Measurements from ENCODE around the gene FRS3. TPM values are rescaled to one million over a fixed set of nuclear protein-coding genes. Genes with fewer than 3 reads are reported as not detected.

Gene FRS3
- total RNA-seq, 2 donors from 2014 or later = 5.9 to 18.4 TPM

DNA sequence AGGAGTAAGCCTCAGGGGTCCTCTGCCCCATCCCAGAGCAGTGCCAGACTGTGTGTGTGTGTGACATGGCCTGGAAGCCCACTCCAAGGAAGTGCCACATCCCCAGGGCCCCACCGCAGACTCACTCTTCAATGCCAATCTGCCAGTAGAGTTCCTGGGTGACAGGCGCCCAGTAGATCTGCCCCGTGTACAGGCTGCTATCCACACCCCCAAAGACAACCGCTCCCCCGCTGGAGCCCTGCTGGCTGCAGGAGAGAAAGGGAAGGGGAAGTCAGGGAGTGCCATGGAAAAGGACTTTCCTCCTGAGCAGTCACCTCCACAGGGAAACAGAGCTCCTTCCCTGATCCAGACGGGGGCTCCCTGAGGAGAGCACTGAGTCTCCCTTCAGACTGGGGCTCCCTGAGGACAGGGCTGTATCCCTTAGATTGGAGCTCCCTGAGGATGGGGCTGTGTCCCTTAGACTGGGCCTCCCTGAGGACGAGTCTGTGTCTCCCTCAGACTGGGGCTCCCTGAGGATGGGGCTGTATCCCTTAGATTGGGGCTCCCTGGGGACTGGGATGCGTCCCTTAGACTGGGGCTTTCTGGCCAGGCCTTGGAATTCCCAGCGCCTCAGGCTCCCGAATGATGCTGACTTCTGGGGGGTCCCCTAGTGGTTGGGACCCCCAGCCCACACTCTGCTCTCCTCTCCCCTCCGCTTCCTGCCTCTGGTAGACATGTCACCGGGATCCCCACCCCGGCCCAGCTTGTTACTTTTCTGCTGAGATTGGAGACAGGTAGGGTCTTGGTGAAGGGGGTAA is 39.1 kb downstream of the FRS3 start:
- H3K27me3 ChIP-seq (replicated peaks; ENCODE audit: insufficient read depth) = no peaks in the 10 kb centered on the region
- no peaks in the 10 kb centered on the region for H3K36me3 ChIP-seq
- WGBS = 89% methylated on average over 13 of the region's 13 CpGs
- no peak for DNase-seq (ENCODE audit: low spot score)
- no peak for TF ChIP-seq POLR2A (IDR thresholded peaks at IDR 0.05)
- no peak for TF ChIP-seq POLR2AphosphoS5 (IDR thresholded peaks at IDR 0.05)
- intact Hi-C loops (cut with DNase I) = no loop called here
- no peak overlapping the region for H3K4me3 ChIP-seq
- H3K27ac ChIP-seq = no peak overlapping the region
- H3K9me3 ChIP-seq = no peaks in the 10 kb centered on the region
- H3K4me1 ChIP-seq (replicated peaks) = no peaks in the 10 kb centered on the region

DNA sequence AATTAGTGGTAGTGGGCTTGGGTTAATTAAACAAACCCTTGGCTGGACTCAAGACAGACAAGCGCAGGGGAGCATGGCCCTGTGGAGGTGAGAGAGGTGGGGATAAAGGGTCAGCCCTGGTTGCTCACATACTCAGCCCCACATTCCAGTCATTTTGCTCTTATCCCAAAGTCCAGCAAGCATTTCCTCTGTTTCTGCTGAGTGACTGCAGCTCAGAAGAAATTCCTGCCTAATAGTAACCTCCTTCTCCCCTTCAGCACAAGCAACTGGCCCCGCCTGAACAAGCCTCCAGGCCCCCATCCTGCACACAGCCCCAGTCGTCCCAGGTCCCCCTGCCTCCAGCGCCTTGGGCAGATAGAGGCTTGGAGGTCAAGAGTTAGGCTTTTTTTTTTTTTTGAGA is 40.7 kb downstream of the FRS3 start:
- H3K4me3 ChIP-seq = no peak overlapping the region
- H3K4me1 ChIP-seq (replicated peaks) = no peaks in the 10 kb centered on the region
- no peak overlapping the region for H3K27ac ChIP-seq
- DNase-seq (ENCODE audit: low spot score) = no peak
- no peaks in the 10 kb centered on the region for H3K27me3 ChIP-seq (replicated peaks; ENCODE audit: insufficient read depth)
- no peaks in the 10 kb centered on the region for H3K9me3 ChIP-seq
- TF ChIP-seq, protein P1, sequence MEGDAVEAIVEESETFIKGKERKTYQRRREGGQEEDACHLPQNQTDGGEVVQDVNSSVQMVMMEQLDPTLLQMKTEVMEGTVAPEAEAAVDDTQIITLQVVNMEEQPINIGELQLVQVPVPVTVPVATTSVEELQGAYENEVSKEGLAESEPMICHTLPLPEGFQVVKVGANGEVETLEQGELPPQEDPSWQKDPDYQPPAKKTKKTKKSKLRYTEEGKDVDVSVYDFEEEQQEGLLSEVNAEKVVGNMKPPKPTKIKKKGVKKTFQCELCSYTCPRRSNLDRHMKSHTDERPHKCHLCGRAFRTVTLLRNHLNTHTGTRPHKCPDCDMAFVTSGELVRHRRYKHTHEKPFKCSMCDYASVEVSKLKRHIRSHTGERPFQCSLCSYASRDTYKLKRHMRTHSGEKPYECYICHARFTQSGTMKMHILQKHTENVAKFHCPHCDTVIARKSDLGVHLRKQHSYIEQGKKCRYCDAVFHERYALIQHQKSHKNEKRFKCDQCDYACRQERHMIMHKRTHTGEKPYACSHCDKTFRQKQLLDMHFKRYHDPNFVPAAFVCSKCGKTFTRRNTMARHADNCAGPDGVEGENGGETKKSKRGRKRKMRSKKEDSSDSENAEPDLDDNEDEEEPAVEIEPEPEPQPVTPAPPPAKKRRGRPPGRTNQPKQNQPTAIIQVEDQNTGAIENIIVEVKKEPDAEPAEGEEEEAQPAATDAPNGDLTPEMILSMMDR (IDR thresholded peaks at IDR 0.05) = no peak
- no peak for TF ChIP-seq POLR2A (IDR thresholded peaks at IDR 0.05)
- H3K36me3 ChIP-seq = no peaks in the 10 kb centered on the region
- 87% methylated on average over 4 of the region's 4 CpGs for WGBS
- intact Hi-C loops (cut with DNase I) = no loop called here

DNA sequence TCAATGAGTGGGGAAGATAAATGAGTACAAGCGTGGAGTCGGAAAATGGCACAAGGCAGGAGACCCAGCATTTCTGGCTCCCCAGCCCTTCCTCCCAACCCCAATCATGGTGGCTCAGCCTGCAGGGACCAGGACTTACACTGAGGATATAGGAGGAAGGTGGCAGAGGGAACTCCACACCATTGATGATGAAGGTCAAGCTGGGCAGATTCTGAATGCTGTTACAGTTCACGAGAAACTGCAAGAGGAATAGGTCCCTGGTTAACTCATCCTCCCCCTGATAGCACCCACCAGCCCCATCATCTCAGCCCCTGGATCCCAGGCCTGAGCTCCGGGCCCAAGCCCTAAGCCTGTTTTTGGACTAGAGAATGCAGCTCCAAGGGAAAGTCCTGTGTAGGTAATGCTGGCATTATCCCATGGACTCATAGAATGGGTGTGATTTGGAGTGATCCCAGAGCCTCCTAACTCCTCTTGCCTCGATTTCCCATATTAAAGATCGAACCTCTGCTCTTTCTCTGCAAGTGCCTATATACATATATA is 42.0 kb downstream of the FRS3 start:
- TF ChIP-seq POLR2AphosphoS5 (IDR thresholded peaks at IDR 0.05) (no peak), POLR2A (IDR thresholded peaks at IDR 0.05) (no peak)
- TF ChIP-seq, protein P1 (IDR thresholded peaks at IDR 0.05) = no peak
- 92% methylated on average over 6 of the region's 6 CpGs for WGBS
- Histone ChIP-seq H3K27ac (no peak overlapping the region), H3K36me3 (no peaks in the 10 kb centered on the region), H3K4me3 (no peak overlapping the region), H3K27me3 (replicated peaks; ENCODE audit: insufficient read depth) (no peaks in the 10 kb centered on the region), H3K4me1 (replicated peaks) (peaks cover 9% of the 10 kb centered on the region), H3K9me3 (no peaks in the 10 kb centered on the region)
- intact Hi-C loops (cut with DNase I) = no loop called here
- no peak for DNase-seq (ENCODE audit: low spot score)

DNA sequence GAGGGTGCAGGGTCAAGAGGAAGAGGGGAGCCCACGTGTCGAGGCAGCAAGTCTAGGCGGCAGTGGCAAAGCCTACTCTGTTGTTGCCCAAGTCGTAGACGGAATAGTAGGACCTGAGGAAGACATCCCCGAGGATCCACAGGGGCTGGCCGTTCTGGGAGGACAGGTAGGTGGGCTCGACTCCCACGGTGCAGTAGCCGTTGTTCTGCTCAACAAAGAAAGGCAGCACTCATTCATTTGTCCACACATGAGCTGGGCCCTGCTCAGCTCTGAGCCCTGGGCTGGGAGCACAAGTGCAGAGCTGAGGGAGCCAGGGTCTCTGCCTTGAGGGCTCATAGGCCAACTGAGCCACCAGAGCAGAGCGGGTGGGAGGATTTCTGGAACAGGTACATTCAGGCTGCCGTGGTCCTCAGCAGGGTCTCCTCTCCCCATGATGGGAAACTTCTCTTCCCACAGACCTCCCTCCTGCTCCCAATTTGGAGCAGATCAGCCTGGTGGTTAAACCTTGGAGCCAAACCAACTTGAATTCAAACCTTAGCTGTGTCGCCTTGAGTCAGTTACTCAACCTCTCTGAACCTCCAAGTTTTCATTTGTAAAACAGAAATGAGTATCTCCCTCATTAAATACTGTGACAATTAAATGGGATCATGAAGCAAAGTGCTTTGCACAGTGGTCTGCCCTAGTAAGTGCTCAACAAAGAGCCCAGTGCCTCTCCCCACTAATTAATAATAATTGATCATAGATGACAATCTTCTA is 42.7 kb downstream of the FRS3 start:
- DNase-seq (ENCODE audit: low spot score) = no peak
- intact Hi-C loops (cut with DNase I) = no loop called here
- no peak overlapping the region for H3K4me3 ChIP-seq

DNA sequence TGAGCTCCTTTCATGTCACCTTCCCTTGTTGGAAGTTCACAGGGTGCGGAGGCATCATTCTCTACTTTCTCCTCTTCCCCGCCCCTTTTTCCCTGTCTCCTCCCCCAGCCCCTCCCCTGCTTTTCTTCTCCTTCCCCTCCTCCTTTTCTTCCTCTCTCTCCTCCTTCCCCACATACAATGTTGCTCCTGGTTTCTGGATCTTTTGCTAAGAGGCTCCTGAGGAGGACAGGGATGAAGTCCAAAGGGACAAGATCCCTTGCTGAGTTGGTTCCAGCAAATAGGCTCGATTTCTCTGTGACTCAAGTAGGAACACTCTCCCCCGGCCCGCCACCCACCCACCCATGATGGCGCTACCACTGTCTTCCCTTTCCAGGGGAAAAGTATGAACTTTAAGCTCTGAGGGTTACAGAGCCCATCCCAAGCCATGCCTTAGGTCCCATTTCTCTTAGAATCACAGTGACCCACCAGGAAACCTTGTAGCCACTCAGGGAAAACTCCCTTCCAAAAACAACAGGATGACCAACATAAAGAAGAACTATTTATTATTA is 43.4 kb downstream of the FRS3 start:
- Histone ChIP-seq H3K27me3 (replicated peaks; ENCODE audit: insufficient read depth) (no peaks in the 10 kb centered on the region), H3K9me3 (no peaks in the 10 kb centered on the region), H3K4me3 (no peak overlapping the region), H3K27ac (no peak overlapping the region), H3K4me1 (replicated peaks) (peaks cover 14% of the 10 kb centered on the region), H3K36me3 (no peaks in the 10 kb centered on the region)
- intact Hi-C loops (cut with DNase I) = no loop called here
- DNase-seq (ENCODE audit: low spot score) = no peak
- no peak for TF ChIP-seq POLR2A (IDR thresholded peaks at IDR 0.05)
- TF ChIP-seq, protein P1 (IDR thresholded peaks at IDR 0.05) = no peak
- no peak for TF ChIP-seq POLR2AphosphoS5 (IDR thresholded peaks at IDR 0.05)
- 72% methylated on average over 6 of the region's 6 CpGs for WGBS

More for the DNA sequence above, 42.7 kb downstream of the FRS3 start:
- no peak overlapping the region for H3K27ac ChIP-seq
- no peaks in the 10 kb centered on the region for H3K9me3 ChIP-seq
- 84% methylated on average over 13 of the region's 13 CpGs for WGBS
- H3K4me1 ChIP-seq (replicated peaks) = peaks cover 10% of the 10 kb centered on the region
- TF ChIP-seq POLR2A (IDR thresholded peaks at IDR 0.05) (no peak), POLR2AphosphoS5 (IDR thresholded peaks at IDR 0.05) (no peak)
- TF ChIP-seq, protein P1 (IDR thresholded peaks at IDR 0.05) = no peak
- no peaks in the 10 kb centered on the region for H3K36me3 ChIP-seq
- no peaks in the 10 kb centered on the region for H3K27me3 ChIP-seq (replicated peaks; ENCODE audit: insufficient read depth)
